ENCODE measurements around the gene NIPAL4. TPM values are rescaled to one million over a fixed set of nuclear protein-coding genes. Genes with fewer than 3 reads are reported as not detected.

The NIPAL4 gene
- total RNA-seq, 2 experiments from 2014 or later = not detected

DNA sequence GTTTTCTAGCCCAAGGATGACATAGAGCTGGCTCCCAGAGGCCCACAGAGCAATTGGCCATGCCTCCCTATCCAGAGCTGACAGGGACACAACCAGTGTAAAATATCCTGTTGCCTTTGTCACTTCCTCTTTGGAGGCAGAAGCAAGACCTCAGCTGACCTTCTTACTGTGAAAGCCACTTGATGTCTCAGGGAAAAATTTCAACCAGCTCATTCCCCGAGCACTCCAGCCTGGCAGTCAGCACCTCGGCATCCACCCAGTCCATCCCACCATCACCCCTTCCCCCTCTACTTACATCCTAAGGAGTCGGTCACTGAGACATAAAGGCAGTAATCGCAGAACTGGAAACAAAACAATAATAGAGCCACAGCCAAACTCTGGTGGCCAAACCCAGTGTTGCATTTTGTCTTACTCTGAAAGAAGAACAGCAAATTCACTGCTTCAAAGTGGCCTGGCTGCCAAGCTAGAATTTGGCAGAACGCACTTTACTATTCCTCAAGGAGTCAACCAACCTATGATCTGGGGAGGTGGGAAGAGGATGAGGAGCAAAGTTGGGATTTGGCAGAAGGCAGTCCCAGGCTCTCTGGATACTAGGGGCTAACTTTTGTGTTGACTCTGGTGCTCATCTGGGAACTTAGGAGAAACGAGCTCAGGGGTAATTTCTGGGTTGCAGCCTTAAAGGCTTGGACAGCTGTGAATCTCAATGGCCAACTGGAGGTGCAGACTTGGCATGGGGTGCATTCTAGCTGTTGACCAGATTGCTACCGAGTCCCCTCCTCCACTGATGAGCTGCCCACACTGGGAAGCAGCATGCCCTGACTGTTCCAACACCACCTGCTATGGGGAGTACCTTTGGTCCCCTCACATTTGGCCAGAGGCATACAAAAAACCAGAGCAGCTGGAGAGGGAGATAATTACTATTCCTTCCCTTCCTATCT, 13.6 kb downstream of the NIPAL4 start:
- Histone ChIP-seq H4K20me1 (ENCODE audit: insufficient read depth, low read length) (no peaks in the 10 kb centered on the region), H3K4me1 (ENCODE audit: insufficient read depth, low read length, poor library complexity, severe bottlenecking) (peaks cover under 1% of the 10 kb centered on the region), H3K4me3 (ENCODE audit: low read depth, low read length, poor library complexity, severe bottlenecking) (no peak overlapping the region), H3K36me3 (ENCODE audit: insufficient read depth, low read length) (peaks cover 4% of the 10 kb centered on the region; the same call in 1 of the 2 replicates), H3K27ac (ENCODE audit: low read depth, low read length, poor library complexity, severe bottlenecking) (no peak overlapping the region), H3K79me2 (ENCODE audit: insufficient read depth, low read depth, low read length) (no peaks in the 10 kb centered on the region), H3K4me2 (ENCODE audit: low read length) (no peak overlapping the region), H3K9me3 (ENCODE audit: low read length) (no peaks in the 10 kb centered on the region), H2AFZ (ENCODE audit: low read length) (no peak overlapping the region), H3K9me2 (ENCODE audit: insufficient read depth, low read length) (no peaks in the 10 kb centered on the region)
- CTCF ChIA-PET (ENCODE audit: unreplicated experiment) = no interaction called here
- DNase-seq (ENCODE audit: low spot score) = no peak
- POLR2A ChIA-PET = interaction anchor here (0.6 to 1.4 kb wide), 3 partner anchors 17 to 312 kb away, joined by 3 to 4 read pairs (median 4); no protein-coding TSS in a partner anchor
- BruUV-seq (replicated peaks) = no TSS peak
- TF ChIP-seq, protein P1, sequence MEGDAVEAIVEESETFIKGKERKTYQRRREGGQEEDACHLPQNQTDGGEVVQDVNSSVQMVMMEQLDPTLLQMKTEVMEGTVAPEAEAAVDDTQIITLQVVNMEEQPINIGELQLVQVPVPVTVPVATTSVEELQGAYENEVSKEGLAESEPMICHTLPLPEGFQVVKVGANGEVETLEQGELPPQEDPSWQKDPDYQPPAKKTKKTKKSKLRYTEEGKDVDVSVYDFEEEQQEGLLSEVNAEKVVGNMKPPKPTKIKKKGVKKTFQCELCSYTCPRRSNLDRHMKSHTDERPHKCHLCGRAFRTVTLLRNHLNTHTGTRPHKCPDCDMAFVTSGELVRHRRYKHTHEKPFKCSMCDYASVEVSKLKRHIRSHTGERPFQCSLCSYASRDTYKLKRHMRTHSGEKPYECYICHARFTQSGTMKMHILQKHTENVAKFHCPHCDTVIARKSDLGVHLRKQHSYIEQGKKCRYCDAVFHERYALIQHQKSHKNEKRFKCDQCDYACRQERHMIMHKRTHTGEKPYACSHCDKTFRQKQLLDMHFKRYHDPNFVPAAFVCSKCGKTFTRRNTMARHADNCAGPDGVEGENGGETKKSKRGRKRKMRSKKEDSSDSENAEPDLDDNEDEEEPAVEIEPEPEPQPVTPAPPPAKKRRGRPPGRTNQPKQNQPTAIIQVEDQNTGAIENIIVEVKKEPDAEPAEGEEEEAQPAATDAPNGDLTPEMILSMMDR (conservative IDR thresholded peaks at IDR 0.05; ENCODE audit: low read length) = no peak
- TF ChIP-seq EZH2phosphoT487 (IDR thresholded peaks at IDR 0.05; ENCODE audit: borderline replicate concordance, low read depth, low read length) = no peak
- intact Hi-C loops (cut with micrococcal nuclease; ENCODE audit: unreplicated experiment) = no loop called here

DNA sequence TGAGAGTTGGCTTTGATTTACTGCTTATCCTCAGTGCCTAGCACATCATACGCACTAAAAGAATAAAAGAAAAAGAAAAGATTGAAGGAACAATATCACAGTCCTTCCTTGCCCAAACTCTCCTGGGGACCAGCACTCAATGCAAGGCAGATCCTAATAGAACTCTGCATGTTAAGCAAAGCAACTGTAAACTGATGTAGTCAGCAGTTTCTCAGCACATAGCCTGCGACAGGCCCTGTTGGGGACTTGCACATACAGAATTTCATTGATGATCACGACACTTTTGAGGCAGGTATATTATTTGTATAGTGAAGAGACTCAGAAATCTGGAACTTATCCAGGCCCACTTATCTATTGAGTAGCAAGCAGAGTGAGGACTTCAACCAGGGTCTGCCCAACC, 15.4 kb downstream of the NIPAL4 start:
- POLR2A ChIA-PET = interaction anchor here (1.0 kb wide), 1 partner anchor 9 kb away, joined by 3 read pairs; no protein-coding TSS in a partner anchor
- no peaks in the 10 kb centered on the region for H4K20me1 ChIP-seq (ENCODE audit: insufficient read depth, low read length)
- no peak overlapping the region for H3K4me3 ChIP-seq (ENCODE audit: low read depth, low read length, poor library complexity, severe bottlenecking)
- CTCF ChIA-PET (ENCODE audit: unreplicated experiment) = no interaction called here
- H3K4me2 ChIP-seq (ENCODE audit: low read length) = no peak overlapping the region
- TF ChIP-seq EZH2phosphoT487 (IDR thresholded peaks at IDR 0.05; ENCODE audit: borderline replicate concordance, low read depth, low read length) = no peak
- TF ChIP-seq, protein P1 (conservative IDR thresholded peaks at IDR 0.05; ENCODE audit: low read length) = no peak
- intact Hi-C loops (cut with micrococcal nuclease; ENCODE audit: unreplicated experiment) = no loop called here
- peaks cover 7% of the 10 kb centered on the region for H3K4me1 ChIP-seq (ENCODE audit: insufficient read depth, low read length, poor library complexity, severe bottlenecking)
- H3K79me2 ChIP-seq (ENCODE audit: insufficient read depth, low read depth, low read length) = no peaks in the 10 kb centered on the region
- BruUV-seq (replicated peaks) = no TSS peak
- peaks cover 4% of the 10 kb centered on the region; the same call in 1 of the 2 replicates for H3K36me3 ChIP-seq (ENCODE audit: insufficient read depth, low read length)
- H3K9me2 ChIP-seq (ENCODE audit: insufficient read depth, low read length) = no peaks in the 10 kb centered on the region
- no peak overlapping the region for H2AFZ ChIP-seq (ENCODE audit: low read length)
- H3K27ac ChIP-seq (ENCODE audit: low read depth, low read length, poor library complexity, severe bottlenecking) = no peak overlapping the region
- H3K9me3 ChIP-seq (ENCODE audit: low read length) = no peaks in the 10 kb centered on the region
- DNase-seq (ENCODE audit: low spot score) = no peak

Measured in OCI-LY7 (cell line).